Ascending aorta (tissue), 2 donors: ENCODE measurements around the gene BTD. TPM values are rescaled to one million over a fixed set of nuclear protein-coding genes. Genes with fewer than 3 reads are reported as not detected.

Experiments used
- DNase-seq, 2 donors: peaks; one replicate each; pipeline ENCODE4 v3.0.0-alpha.2; 2019; ENCODE audit warnings: low spot score in 2 of 2
- H3K27ac ChIP-seq, 2 donors: fragments of 200-600 bp; sonication (generic); one replicate each; pipeline ENCODE4 v1.5.1; 2016 to 2017; ENCODE audit warnings: mild to moderate bottlenecking in 1 of 2
- H3K27me3 ChIP-seq: fragments of 200-600 bp; sonication (generic); one replicate; pipeline ENCODE4 v1.5.1; 2017
- H3K36me3 ChIP-seq, 2 donors: fragments of 200-600 bp; sonication (generic); one replicate each; pipeline ENCODE4 v1.5.1; 2016
- H3K4me1 ChIP-seq, 2 donors: fragments of 200-600 bp; sonication (generic); one replicate each; pipeline ENCODE4 v1.5.1; 2016 to 2017; ENCODE audit warnings: mild to moderate bottlenecking in 1 of 2
- H3K4me3 ChIP-seq, 2 donors: fragments of 200-600 bp; sonication (generic); one replicate each; pipeline ENCODE4 v1.5.1; 2016 to 2017; ENCODE audit warnings: mild to moderate bottlenecking in 1 of 2
- H3K9me3 ChIP-seq, 2 donors: fragments of 200-600 bp; sonication (generic); one replicate each; pipeline ENCODE4 v1.5.1; 2016
- intact Hi-C: fragments of 100-400 bp; cut with DNase I; formaldehyde crosslinking; loops from one replicate; pipeline ENCODE4 v1.15.1; 2023
- total RNA-seq: library from RNA; depleted of rRNA; stranded (reverse); fragments of >200 nt; gene quantifications from one replicate; pipeline ENCODE4 v1.1.0, GENCODE V29; 2016
- TF ChIP-seq, protein P1 (sequence below), 3 experiments: fragments of 200-600 bp in 2 of 3; fragments of 450-650 bp in 1 of 3; sonication (generic) in 2 of 3; IDR thresholded peaks; one replicate each; pipeline ENCODE4 v1.5.1; 2016 to 2019; ENCODE audit warnings: antibody characterized with exemption in 3 of 3, mild to moderate bottlenecking in 1 of 3, moderate library complexity in 1 of 3

Gene BTD, protein sequence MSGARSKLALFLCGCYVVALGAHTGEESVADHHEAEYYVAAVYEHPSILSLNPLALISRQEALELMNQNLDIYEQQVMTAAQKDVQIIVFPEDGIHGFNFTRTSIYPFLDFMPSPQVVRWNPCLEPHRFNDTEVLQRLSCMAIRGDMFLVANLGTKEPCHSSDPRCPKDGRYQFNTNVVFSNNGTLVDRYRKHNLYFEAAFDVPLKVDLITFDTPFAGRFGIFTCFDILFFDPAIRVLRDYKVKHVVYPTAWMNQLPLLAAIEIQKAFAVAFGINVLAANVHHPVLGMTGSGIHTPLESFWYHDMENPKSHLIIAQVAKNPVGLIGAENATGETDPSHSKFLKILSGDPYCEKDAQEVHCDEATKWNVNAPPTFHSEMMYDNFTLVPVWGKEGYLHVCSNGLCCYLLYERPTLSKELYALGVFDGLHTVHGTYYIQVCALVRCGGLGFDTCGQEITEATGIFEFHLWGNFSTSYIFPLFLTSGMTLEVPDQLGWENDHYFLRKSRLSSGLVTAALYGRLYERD
- total RNA-seq: 11.8 TPM

GRCh38 chr3:15601399-15602145 lies at the start of gene BTD, which contains the start of gene HACL1:
TSS of gene BTD (plus strand) at chr3:15601745. CDS start at chr3:15635440, 33,695 bp downstream.
TSS of gene HACL1 (minus strand) at chr3:15601569. CDS start at chr3:15601463, 106 bp downstream.
- peak; percentile 97 to 99 for DNase-seq
- Histone ChIP-seq H3K27ac (peak within 1 kb of the TSS; percentile 84 to 86), H3K9me3 (no peaks in the 10 kb centered on the region), H3K4me1 (peaks cover 4 to 17% of the 10 kb centered on the region in 2 donors), H3K36me3 (peaks cover 8% of the 10 kb centered on the region in 2 donors), H3K27me3 (no peaks in the 10 kb centered on the region), H3K4me3 (peak within 1 kb of the TSS; percentile 81 to 83)
- intact Hi-C loops: no loop called here
- TF ChIP-seq, protein P1, sequence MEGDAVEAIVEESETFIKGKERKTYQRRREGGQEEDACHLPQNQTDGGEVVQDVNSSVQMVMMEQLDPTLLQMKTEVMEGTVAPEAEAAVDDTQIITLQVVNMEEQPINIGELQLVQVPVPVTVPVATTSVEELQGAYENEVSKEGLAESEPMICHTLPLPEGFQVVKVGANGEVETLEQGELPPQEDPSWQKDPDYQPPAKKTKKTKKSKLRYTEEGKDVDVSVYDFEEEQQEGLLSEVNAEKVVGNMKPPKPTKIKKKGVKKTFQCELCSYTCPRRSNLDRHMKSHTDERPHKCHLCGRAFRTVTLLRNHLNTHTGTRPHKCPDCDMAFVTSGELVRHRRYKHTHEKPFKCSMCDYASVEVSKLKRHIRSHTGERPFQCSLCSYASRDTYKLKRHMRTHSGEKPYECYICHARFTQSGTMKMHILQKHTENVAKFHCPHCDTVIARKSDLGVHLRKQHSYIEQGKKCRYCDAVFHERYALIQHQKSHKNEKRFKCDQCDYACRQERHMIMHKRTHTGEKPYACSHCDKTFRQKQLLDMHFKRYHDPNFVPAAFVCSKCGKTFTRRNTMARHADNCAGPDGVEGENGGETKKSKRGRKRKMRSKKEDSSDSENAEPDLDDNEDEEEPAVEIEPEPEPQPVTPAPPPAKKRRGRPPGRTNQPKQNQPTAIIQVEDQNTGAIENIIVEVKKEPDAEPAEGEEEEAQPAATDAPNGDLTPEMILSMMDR (IDR thresholded peaks at IDR 0.05): no peak

DNA sequence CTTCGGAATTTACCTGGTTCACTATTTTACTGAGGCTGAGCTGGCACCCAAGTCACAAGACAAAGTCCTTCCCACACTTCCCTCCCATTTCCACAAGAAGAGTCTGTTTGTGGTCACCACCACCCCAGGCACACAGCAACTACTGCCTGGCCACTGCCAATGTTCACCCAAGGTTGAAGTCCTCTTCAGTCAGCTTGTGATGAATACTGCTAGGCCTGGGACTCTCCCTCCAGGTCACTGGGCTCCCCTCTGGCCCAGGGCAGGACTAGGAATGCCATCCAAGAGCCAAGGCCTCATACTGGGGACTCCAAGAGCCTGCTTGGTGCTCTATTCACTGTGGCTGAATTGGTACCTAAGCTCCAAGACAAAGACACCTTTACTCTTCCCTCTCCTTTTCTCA lies 49.6 kb upstream of the BTD start:
- H3K27me3 ChIP-seq: no peaks in the 10 kb centered on the region
- TF ChIP-seq, protein P1 (IDR thresholded peaks at IDR 0.05): no peak
- H3K9me3 ChIP-seq: no peaks in the 10 kb centered on the region
- H3K4me3 ChIP-seq: no peak overlapping the region
- no peak for DNase-seq
- no peaks in the 10 kb centered on the region for H3K36me3 ChIP-seq
- no peaks in the 10 kb centered on the region for H3K4me1 ChIP-seq
- intact Hi-C loops: no loop called here
- H3K27ac ChIP-seq: no peak overlapping the region

GRCh38 chr3:15553749-15554148 lies 47.8 kb upstream of the BTD start:
- intact Hi-C loops: no loop called here
- no peaks in the 10 kb centered on the region for H3K27me3 ChIP-seq
- H3K27ac ChIP-seq: no peak overlapping the region

GRCh38 chr3:15556512-15556911 lies 45.0 kb upstream of the BTD start:
- Histone ChIP-seq H3K27me3 (no peaks in the 10 kb centered on the region), H3K4me1 (no peaks in the 10 kb centered on the region), H3K4me3 (no peak overlapping the region), H3K9me3 (no peaks in the 10 kb centered on the region), H3K36me3 (peaks cover 4 to 17% of the 10 kb centered on the region in 2 donors), H3K27ac (no peak overlapping the region)
- intact Hi-C loops: loop anchor here (2.0 kb wide), 1 partner anchor 128 kb away; no protein-coding TSS in a partner anchor
- TF ChIP-seq, protein P1 (IDR thresholded peaks at IDR 0.05): no peak
- no peak for DNase-seq

More at GRCh38 chr3:15553749-15554148, 47.8 kb upstream of the BTD start:
- DNase-seq: no peak
- Histone ChIP-seq H3K4me3 (no peak overlapping the region), H3K9me3 (no peaks in the 10 kb centered on the region), H3K36me3 (no peaks in the 10 kb centered on the region), H3K4me1 (no peaks in the 10 kb centered on the region)
- TF ChIP-seq, protein P1 (IDR thresholded peaks at IDR 0.05): no peak

GRCh38 chr3:15557511-15557946 lies 44.0 kb upstream of the BTD start:
- Histone ChIP-seq H3K9me3 (no peaks in the 10 kb centered on the region), H3K27ac (peak overlapping the region in 1 of 2 donors; percentile 43), H3K27me3 (no peaks in the 10 kb centered on the region), H3K36me3 (peaks cover 10 to 25% of the 10 kb centered on the region in 2 donors), H3K4me3 (no peak overlapping the region), H3K4me1 (no peaks in the 10 kb centered on the region)
- intact Hi-C loops: loop anchor here (1.0 to 2.0 kb wide), 2 partner anchors 129 to 355 kb away; no protein-coding TSS in a partner anchor
- peak in 1 of 2 donors; percentile 77 for DNase-seq
- TF ChIP-seq, protein P1 (IDR thresholded peaks at IDR 0.05): peak; percentile 41 to 70 (median 48)
